Measurements from ENCODE around the gene NELL1.

DNA sequence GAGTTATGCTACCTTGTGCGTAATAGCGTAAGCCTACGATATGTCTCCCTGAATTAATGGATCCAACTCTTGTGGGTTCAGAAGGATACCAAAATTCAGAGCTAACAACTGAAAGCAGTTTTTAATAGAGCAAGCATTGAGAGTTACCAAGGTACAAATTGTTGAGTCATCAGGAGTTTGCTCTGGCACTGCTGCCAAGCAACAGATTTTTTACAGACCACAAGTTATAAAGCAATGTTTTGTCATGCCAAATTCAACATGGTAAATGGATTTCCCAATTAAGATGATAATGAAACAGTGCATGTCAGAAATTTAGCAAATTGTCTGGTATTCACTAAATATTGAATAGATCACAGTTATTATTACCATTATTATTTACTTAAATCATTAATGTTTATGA is 295.6 kb downstream of the NELL1 start:
- TF ChIP-seq CTCF (conservative IDR thresholded peaks at IDR 0.05; ENCODE audit: low read length) = no peak
- no peak for TF ChIP-seq EZH2phosphoT487 (IDR thresholded peaks at IDR 0.05; ENCODE audit: borderline replicate concordance)
